DMS 273 (cell line): ENCODE results near the gene IFIT5.
"Not testable (repeated sequence)": the region's sequence is repeated elsewhere in the genome, so short reads cannot be mapped to it uniquely, and the experiment has no call there.

ENCODE experiments used
- DNase-seq: peaks from one replicate; lab custom pipeline; 2025; ENCODE audit not compliant: unreplicated experiment; lab: John Stamatoyannopoulos, UW

Gene IFIT5

GRCh38 chr10:89414146-89414878 is at the start of gene IFIT5:
Gene IFIT5, plus strand, starts transcription at chr10:89414568. Its CDS starts 231 bp downstream, at chr10:89414799.
- DNase-seq, result peak; percentile 78

DNA sequence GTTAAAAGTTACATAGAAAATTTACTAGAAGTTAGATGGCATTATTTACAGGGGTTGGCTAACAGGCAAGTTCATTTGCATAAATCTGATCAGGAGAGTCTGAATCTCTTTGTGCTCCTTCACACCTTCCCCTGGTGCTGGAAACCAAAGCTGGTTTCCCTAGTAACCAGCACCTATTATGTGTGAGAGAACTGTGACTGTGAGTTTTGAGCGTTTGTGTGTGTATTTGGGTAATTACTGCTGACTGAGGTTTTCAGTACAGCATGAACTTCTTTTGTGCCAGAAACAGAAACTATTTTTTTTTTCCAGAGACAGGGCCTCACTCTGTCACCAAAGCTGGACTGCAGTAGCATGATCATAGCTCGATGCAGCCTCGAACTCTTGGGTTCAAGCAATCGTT is 46.8 kb upstream of the IFIT5 start:
- no peak for DNase-seq

GRCh38 chr10:89368129-89368528 is 46.2 kb upstream of the IFIT5 start:
- no peak for DNase-seq

GRCh38 chr10:89369156-89370105 is 44.9 kb upstream of the IFIT5 start:
- DNase-seq, result peak; percentile 21

GRCh38 chr10:89371079-89371478 is 43.3 kb upstream of the IFIT5 start:
- DNase-seq, result no peak

DNA sequence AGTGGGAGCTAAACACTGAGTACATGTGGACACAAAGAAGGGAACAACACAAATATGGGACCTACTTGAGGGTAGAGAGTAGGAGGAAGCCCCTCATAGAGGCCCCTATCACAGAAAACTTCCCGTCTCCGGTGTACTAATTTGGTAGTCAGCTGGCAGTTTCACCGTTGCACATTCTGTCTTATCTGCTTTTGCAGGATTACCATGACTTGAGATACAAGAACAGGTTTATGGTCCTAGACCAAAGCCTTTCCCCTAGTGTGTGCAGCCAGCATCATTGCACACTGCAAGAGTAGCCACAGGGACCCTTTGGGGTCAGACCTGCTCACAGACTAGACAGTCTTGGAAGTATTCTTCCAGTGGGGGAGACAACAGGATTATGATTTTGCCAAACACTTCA is 42.4 kb upstream of the IFIT5 start:
- no peak for DNase-seq

DNA sequence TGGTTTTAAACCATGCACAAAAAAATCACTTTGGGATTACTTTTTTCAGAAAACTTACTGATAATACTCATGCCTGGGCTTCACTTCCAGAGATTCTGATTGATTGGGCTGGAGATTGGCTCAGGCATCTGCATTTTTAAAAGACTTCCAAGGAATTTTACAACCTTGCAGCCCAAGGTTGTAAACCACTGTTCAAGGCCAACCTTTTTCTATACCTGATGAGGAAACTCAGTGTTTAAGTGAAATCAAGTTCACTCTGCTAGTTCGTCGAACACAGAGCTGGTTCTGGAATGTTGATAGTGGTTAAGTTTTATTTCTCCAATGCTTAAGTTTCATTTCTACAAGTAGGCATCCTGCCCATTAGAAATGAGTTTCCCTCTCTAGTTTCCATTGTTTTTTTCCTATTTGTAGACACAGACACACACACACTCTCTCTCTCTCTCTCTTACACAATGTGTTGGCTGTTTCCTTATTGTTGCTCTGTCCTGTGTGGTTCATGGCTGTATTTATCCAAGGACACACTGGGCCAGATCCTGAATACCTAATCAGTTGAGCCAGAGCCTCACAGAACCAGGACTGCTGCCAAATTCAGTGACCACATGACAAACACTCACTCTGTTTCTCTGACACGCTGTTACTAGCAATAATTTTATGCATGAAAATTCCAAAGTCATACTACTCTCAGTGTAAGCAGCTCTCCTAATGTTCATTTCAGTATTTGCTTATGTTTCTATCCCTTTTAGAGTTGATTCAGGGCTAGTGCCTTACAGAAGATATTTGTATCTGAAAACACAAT is 40.3 kb upstream of the IFIT5 start:
- peak; percentile 12 for DNase-seq

GRCh38 chr10:89374713-89375141 is 39.6 kb upstream of the IFIT5 start:
- no peak for DNase-seq

DNA sequence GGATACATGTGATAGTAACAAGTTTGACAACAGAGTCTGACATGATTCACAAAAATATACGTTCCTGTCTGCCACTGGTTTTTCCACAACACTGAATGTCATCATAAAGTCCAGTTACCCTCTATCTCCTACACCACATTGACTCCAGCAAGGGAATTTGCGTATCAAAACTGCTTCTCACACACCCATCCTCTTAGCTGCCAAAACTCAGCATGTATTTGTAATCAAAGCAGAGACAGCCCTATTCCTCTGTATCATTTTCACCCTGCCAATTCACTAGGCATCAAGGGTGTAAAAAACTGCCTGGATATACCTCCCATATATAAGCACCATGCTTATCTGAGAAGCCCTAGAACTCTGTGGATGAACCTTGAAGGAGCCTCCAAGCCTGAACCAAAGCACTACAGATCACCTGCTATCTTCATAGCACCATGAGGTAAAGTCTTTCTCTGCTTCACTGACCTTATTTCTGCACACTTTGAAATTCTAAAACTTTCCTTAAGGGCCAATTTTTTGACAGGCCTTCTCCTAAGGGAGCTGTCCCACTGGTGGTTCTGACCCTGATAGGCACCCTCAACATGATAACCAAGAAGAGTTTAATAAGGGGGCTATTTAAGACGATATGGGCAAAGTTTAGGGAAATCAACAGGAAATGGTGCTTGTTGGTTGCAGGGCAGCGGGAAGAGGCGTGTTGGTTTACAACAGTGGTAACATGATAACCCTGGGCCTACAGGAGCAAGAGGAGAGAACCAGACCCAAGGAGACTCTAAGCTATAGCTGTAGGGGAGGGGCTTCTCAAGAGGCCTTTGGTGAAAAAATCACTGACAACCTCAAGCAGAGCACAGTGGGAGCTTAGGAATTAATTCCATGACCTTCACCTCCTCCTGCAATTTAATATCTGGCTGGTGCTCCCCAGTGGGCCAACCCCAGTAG is 36.4 kb upstream of the IFIT5 start, which contains the start of gene IFIT1B:
Gene IFIT1B, plus strand, starts transcription at position 352 of the 933 bp plus-strand sequence. Its CDS starts 80 bp downstream, at position 432.
- DNase-seq, result no peak

- DNase-seq, result no peak
Measured at GRCh38 chr10:89379103-89379502, 35.3 kb upstream of the IFIT5 start.

DNA sequence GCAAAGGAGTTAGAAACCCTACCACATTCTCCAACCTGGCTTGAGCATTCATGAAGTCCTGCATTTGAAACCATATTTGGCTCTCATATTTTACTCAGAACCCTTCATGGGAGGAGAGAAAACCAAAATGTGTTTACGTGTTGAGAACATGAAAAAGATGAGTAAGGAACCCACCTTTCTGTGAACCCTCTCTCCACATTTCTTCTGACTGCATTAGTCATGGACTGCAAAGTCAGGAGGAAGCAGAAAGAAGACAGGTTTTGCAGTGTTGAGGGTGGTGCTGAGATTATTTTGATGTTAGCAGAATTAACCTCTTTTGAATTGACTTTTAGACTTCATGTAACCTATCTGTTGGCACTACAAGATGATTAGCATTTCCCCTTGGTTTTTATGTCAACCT is 31.6 kb upstream of the IFIT5 start:
- DNase-seq, result no peak

GRCh38 chr10:89384474-89385340 is 29.7 kb upstream of the IFIT5 start:
- no peak for DNase-seq

- no peak for DNase-seq
Measured at GRCh38 chr10:89388806-89389205, 25.6 kb upstream of the IFIT5 start.

DNA sequence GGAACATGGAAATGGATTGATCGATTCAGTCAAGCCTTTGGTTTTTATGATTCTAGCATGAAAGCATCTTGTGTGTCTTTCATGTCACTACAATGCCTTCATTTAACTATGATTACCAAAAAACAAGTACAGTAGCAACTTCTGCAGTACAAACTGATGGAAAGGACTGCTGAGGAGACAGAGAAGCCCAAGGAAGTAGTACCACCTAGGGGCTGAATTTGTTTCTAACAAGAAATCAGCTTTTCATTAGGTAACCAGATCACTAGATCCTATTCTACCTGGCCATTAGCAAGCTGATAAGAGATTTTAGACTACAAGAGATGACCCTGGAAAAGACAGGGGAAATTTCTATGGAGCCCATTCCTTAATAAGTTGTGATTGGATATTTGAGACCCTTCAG is 25.1 kb upstream of the IFIT5 start:
- peak; percentile 33 for DNase-seq

GRCh38 chr10:89390476-89391225 is 23.7 kb upstream of the IFIT5 start:
- peak; percentile 38 for DNase-seq

GRCh38 chr10:89391226-89391576 is 23.2 kb upstream of the IFIT5 start:
- DNase-seq, result not testable (repeated sequence)

DNA sequence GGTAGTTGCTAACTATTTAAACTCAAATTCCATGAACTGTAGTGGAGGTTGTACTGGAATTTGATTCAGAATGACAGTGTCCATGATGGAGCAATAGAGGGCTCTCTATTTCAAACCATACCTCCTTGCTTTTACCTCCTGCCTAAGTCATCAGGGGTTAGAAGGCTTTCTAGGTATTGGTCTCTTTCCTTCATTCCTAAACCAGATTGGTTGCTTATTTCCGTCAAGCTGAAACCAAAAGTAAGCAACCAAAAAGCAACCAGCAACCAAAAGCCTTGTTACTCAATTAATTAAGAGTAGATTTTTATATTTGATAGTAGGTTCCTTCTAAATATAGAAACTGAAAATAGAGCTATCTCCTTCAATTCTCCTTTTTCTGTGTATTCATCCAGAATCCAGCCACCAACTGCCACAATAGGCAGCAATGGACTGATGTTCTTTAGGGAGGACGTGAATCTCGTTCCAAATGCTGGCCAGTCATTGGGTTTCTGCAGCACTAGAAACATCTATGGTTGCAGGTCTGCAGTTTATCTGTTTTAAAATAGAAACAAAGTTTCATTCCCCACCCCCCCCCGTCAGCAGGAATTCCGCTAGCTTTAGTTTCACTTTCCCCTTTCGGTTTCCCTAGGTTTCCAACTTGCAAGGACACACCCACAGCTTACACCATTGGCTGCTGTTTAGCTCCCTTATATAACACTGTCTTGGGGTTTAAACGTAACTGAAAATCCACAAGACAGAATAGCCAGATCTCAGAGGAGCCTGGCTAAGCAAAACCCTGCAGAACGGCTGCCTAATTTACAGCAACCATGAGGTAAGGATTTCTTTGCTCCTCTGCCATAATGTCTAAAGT is 22.2 kb upstream of the IFIT5 start, which contains the start of gene IFIT1:
Gene IFIT1, plus strand, starts transcription at position 717 of the 850 bp plus-strand sequence. Its CDS starts 90 bp downstream, at position 807.
- DNase-seq, result peak; percentile 64
